ENCODE data around the gene ZMIZ2.

Gene ZMIZ2

GRCh38 chr7:44748045-44748947 lies at the start of gene ZMIZ2 (continued):
- TF ChIP-seq ZNF133 (tag by site-specific recombination; IDR thresholded peaks at IDR 0.05): no peak
- peak; percentile 86 for TF ChIP-seq ZNF423 (tag by site-specific recombination; IDR thresholded peaks at IDR 0.05)
- no peak for TF ChIP-seq ZNF132 (tag by site-specific recombination; IDR thresholded peaks at IDR 0.05; ENCODE audit: borderline replicate concordance)
- no peak for TF ChIP-seq ZFP3 (tag by site-specific recombination; IDR thresholded peaks at IDR 0.05; ENCODE audit: low read depth)
- peak; percentile 66; the same call in 1 of the 2 replicates for TF ChIP-seq ZNF660 (tag by site-specific recombination; IDR thresholded peaks at IDR 0.05)
- no peak for TF ChIP-seq REST (tag by site-specific recombination; IDR thresholded peaks at IDR 0.05)
- no peak for TF ChIP-seq ZNF830 (tag by site-specific recombination; IDR thresholded peaks at IDR 0.05; ENCODE audit: low read depth)
- no peak for TF ChIP-seq PRDM4 (tag by site-specific recombination; IDR thresholded peaks at IDR 0.05)
- 0 out of 2 replicates have a peak, but pooled peaks have one; percentile 34 for TF ChIP-seq IKZF3 (tag by site-specific recombination; IDR thresholded peaks at IDR 0.05)
- TF ChIP-seq ZNF776 (tag by site-specific recombination; IDR thresholded peaks at IDR 0.05; ENCODE audit: borderline replicate concordance): no peak
- TF ChIP-seq BCL11B (tag by site-specific recombination; IDR thresholded peaks at IDR 0.05; ENCODE audit: low read depth): no peak
- no peak for TF ChIP-seq GLI4 (tag by site-specific recombination; IDR thresholded peaks at IDR 0.05)
- TF ChIP-seq ZNF354C (tag by site-specific recombination; IDR thresholded peaks at IDR 0.05; ENCODE audit: borderline replicate concordance, low read depth): no peak
- no peak for TF ChIP-seq BCL6B (tag by site-specific recombination; IDR thresholded peaks at IDR 0.05)
- TF ChIP-seq FEZF1 (tag by site-specific recombination; IDR thresholded peaks at IDR 0.05): no peak
- TF ChIP-seq BCL11A (tag by site-specific recombination; IDR thresholded peaks at IDR 0.05; ENCODE audit: low read depth): no peak
- peak; percentile 41; the same call in 1 of the 2 replicates for TF ChIP-seq ZNF561 (tag by site-specific recombination; IDR thresholded peaks at IDR 0.05; ENCODE audit: borderline replicate concordance)
- TF ChIP-seq SALL2 (tag by site-specific recombination; IDR thresholded peaks at IDR 0.05; ENCODE audit: borderline replicate concordance): no peak
- TF ChIP-seq ZNF513 (tag by site-specific recombination; IDR thresholded peaks at IDR 0.05): no peak
- peak; percentile 44 for TF ChIP-seq SP2 (tag by site-specific recombination; IDR thresholded peaks at IDR 0.05)
- no peak for TF ChIP-seq ZNF280D (tag by site-specific recombination; IDR thresholded peaks at IDR 0.05)
- TF ChIP-seq PATZ1 (tag by site-specific recombination; IDR thresholded peaks at IDR 0.05): 0 out of 2 replicates have a peak, but pooled peaks have one; percentile 39
- no peak for TF ChIP-seq ZEB2 (tag by site-specific recombination; IDR thresholded peaks at IDR 0.05)
- no peak for TF ChIP-seq ZNF610 (tag by site-specific recombination; IDR thresholded peaks at IDR 0.05; ENCODE audit: borderline replicate concordance)
